ENCODE measurements around the gene ZDHHC11B. TPM values are rescaled to one million over a fixed set of nuclear protein-coding genes. Genes with fewer than 3 reads are reported as not detected.

Gene ZDHHC11B
- total RNA-seq, 1 donor from 2014 or later, result 2.7 TPM

DNA sequence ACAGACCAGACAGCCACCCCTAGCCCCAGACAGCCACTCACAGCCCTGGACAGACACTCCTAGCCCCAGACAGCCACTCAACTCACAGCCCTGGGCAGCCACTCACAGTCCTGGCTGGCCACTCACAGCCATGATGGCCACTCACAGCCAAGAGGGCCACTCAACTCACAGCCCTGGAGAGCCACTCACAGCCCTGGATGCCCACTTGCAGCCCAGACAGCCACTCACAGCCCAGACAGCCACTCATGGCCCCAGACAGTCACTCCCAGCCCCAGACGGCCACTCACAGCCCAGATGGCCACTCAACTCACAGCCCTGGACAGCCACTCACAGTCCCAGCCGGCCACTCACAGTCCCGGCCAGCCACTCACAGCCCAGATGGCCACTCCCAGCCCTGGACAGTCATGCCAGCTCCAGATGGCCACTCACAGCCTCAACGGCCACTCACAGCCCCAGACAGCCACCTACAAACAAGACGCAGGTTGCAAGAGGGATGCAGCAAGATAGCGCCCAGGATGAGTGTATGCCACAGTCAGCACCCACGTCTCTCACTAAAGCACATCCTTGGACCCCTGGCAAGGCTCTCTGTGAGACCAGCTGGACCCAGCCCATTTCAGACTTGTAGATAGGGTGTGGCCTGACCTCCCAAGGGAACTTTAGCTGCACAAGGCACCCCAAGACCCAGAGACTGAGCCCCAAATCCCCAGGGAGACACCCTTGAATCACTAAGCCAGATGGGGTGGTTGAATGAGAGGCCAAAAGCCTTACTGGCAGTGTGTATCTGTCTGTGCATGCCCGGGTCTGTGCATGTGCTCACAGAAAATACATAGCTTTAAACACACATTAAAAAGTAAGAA lies 22.4 kb downstream of the ZDHHC11B start:
- Histone ChIP-seq H3K4me1 (peaks cover 26% of the 10 kb centered on the region), H3K27ac (no peak overlapping the region), H3K9me3 (no peaks in the 10 kb centered on the region), H3K27me3 (no peaks in the 10 kb centered on the region), H3K36me3 (no peaks in the 10 kb centered on the region), H3K4me3 (no peak overlapping the region)
- TF ChIP-seq POLR2AphosphoS5 (IDR thresholded peaks at IDR 0.05; ENCODE audit: insufficient read depth in 1 of 2, low read depth in 1 of 2), result no peak
- no peak for TF ChIP-seq CTCF (IDR thresholded peaks at IDR 0.05)
- no peak for TF ChIP-seq POLR2A (IDR thresholded peaks at IDR 0.05)
- intact Hi-C loops (cut with DNase I), result no loop called here
- peak in 1 of 2 donors; percentile 87 for DNase-seq (ENCODE audit: extremely low spot score in 2 of 2)

- Histone ChIP-seq H3K9me3 (no peaks in the 10 kb centered on the region), H3K4me1 (peaks cover 31% of the 10 kb centered on the region), H3K36me3 (no peaks in the 10 kb centered on the region), H3K27ac (no peak overlapping the region), H3K4me3 (no peak overlapping the region), H3K27me3 (no peaks in the 10 kb centered on the region)
- intact Hi-C loops (cut with DNase I), result no loop called here
- no peak for TF ChIP-seq POLR2A (IDR thresholded peaks at IDR 0.05)
- TF ChIP-seq POLR2AphosphoS5 (IDR thresholded peaks at IDR 0.05; ENCODE audit: insufficient read depth in 1 of 2, low read depth in 1 of 2), result no peak
- TF ChIP-seq CTCF (IDR thresholded peaks at IDR 0.05), result no peak
- DNase-seq (ENCODE audit: extremely low spot score in 2 of 2), result peak in 1 of 2 donors; percentile 85
Observed at GRCh38 chr5:761059-761771, 23.3 kb downstream of the ZDHHC11B start.

DNA sequence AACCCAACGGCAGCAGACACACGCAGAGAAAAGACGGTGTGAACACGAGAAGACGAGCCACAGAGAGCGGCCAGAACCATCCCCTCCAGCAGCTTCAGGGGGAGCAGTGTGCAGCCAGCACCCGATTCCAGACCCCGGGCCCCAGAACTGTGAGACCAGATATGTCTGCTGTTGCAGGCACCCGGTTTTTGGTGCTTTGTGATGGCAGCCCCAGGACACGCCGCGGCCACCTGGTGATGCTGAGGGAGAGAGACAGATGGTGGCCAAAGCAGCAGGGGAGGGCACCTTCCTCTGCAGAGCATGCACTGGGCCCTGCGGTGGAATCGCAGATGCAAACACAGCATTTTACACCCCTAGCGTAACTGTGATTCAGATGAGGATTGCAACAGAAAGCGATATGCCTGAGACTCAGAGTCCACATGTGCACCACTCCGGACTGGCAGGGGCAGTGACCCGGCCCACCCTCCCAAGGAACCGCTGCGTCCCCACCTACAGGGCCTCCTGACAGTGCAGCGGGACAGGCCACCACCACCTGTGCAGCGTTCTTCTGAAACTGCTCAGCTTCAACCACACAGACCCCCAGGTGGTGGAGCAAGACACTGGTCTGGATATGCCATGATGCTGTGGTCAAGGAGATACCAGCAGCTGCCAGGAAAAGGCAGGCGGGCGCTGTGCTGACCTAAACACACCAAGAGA lies 24.0 kb downstream of the ZDHHC11B start:
- Histone ChIP-seq H3K4me3 (no peak overlapping the region), H3K4me1 (peaks cover 31% of the 10 kb centered on the region), H3K27ac (no peak overlapping the region), H3K27me3 (no peaks in the 10 kb centered on the region), H3K9me3 (no peaks in the 10 kb centered on the region), H3K36me3 (no peaks in the 10 kb centered on the region)
- TF ChIP-seq POLR2AphosphoS5 (IDR thresholded peaks at IDR 0.05; ENCODE audit: insufficient read depth in 1 of 2, low read depth in 1 of 2) (no peak), CTCF (IDR thresholded peaks at IDR 0.05) (no peak), POLR2A (IDR thresholded peaks at IDR 0.05) (no peak)
- peak in 1 of 2 donors; percentile 83 for DNase-seq (ENCODE audit: extremely low spot score in 2 of 2)
- intact Hi-C loops (cut with DNase I), result no loop called here

- Histone ChIP-seq H3K9me3 (no peaks in the 10 kb centered on the region), H3K36me3 (no peaks in the 10 kb centered on the region), H3K4me3 (no peak overlapping the region), H3K27me3 (no peaks in the 10 kb centered on the region), H3K4me1 (peaks cover 31% of the 10 kb centered on the region), H3K27ac (no peak overlapping the region)
- DNase-seq (ENCODE audit: extremely low spot score in 2 of 2), result peak in 1 of 2 donors; percentile 80
- TF ChIP-seq POLR2AphosphoS5 (IDR thresholded peaks at IDR 0.05; ENCODE audit: insufficient read depth in 1 of 2, low read depth in 1 of 2), result no peak
- TF ChIP-seq CTCF (IDR thresholded peaks at IDR 0.05), result no peak
- no peak for TF ChIP-seq POLR2A (IDR thresholded peaks at IDR 0.05)
- intact Hi-C loops (cut with DNase I), result no loop called here
Observed at GRCh38 chr5:759781-760362, 24.7 kb downstream of the ZDHHC11B start.
